Gastroesophageal sphincter (tissue), 4 donors: Measurements from ENCODE around the gene SHISA9. TPM values are rescaled to one million over a fixed set of nuclear protein-coding genes. Genes with fewer than 3 reads are reported as not detected.

Source experiments
- ATAC-seq: fragments of 150-250 bp; one replicate; pipeline ENCODE4 v1.9.1; 2016; ENCODE audit warnings: mild to moderate bottlenecking, moderate library complexity
- H3K27ac ChIP-seq, 4 donors: fragments of 200-600 bp; sonication (generic) in 3 of 4; 1 replicate in 3 of 4; 2 replicates in 1 of 4; pipeline ENCODE4 v1.5.1; 2016 to 2019
- H3K27me3 ChIP-seq: fragments of 200-600 bp; sonication (generic); one replicate; pipeline ENCODE4 v1.5.1; 2019
- H3K36me3 ChIP-seq, 2 donors: fragments of 200-600 bp; sonication (generic); one replicate each; pipeline ENCODE4 v1.5.1; 2019; ENCODE audit warnings: control low read depth in 1 of 2
- H3K4me1 ChIP-seq, 3 donors: fragments of 200-600 bp; sonication (generic); 1 replicate in 2 of 3; 2 replicates in 1 of 3; pipeline ENCODE4 v1.5.1; 2016 to 2019; ENCODE audit warnings: control low read depth in 2 of 3
- H3K4me3 ChIP-seq, 2 donors: fragments of 200-600 bp; sonication (generic); one replicate each; pipeline ENCODE4 v1.5.1; 2019; ENCODE audit warnings: mild to moderate bottlenecking in 1 of 2, moderate library complexity in 1 of 2
- H3K9me3 ChIP-seq, 3 donors: fragments of 200-600 bp; sonication (generic); one replicate each; pipeline ENCODE4 v1.5.1; 2017 to 2019; ENCODE audit warnings: control low read depth in 2 of 3
- EP300 ChIP-seq: sonication (generic); formaldehyde crosslinking; IDR thresholded peaks from one replicate; pipeline ENCODE4 v1.6.1; 2017; ENCODE audit warnings: antibody characterized with exemption, mild to moderate bottlenecking
- POLR2A ChIP-seq, 2 donors: fragments of 450-650 bp; IDR thresholded peaks; one replicate each; pipeline ENCODE4 v1.6.1; 2017; ENCODE audit warnings: antibody characterized with exemption in 2 of 2, mild to moderate bottlenecking in 2 of 2, moderate library complexity in 1 of 2
- POLR2AphosphoS5 ChIP-seq: sonication (generic); formaldehyde crosslinking; IDR thresholded peaks from one replicate; pipeline ENCODE4 v1.6.1; 2017; ENCODE audit warnings: antibody characterized with exemption
- WGBS, 2 donors: methylation state at CpG; one replicate each; pipeline ENCODE4 v1.1.5; 2018; ENCODE audit warnings: low coverage in 1 of 2; 5-methylcytosine and 5-hydroxymethylcytosine counted together
- total RNA-seq, 4 donors: library from RNA; depleted of rRNA; stranded (reverse); fragments of >200 nt; gene quantifications; one replicate each; pipeline ENCODE4 v1.1.0, GENCODE V29; 2016
- TF ChIP-seq, protein P1 (sequence below), 4 experiments: fragments of 200-600 bp in 2 of 4; fragments of 450-650 bp in 2 of 4; sonication (generic) in 1 of 4; IDR thresholded peaks; one replicate each; pipeline ENCODE4 v1.5.1; 2017 to 2019; ENCODE audit warnings: antibody characterized with exemption in 4 of 4, mild to moderate bottlenecking in 2 of 4, moderate library complexity in 2 of 4

The SHISA9 gene
- total RNA-seq, 4 donors from 2014 or later = 1.1 to 12.6 (median 4.9) TPM

DNA sequence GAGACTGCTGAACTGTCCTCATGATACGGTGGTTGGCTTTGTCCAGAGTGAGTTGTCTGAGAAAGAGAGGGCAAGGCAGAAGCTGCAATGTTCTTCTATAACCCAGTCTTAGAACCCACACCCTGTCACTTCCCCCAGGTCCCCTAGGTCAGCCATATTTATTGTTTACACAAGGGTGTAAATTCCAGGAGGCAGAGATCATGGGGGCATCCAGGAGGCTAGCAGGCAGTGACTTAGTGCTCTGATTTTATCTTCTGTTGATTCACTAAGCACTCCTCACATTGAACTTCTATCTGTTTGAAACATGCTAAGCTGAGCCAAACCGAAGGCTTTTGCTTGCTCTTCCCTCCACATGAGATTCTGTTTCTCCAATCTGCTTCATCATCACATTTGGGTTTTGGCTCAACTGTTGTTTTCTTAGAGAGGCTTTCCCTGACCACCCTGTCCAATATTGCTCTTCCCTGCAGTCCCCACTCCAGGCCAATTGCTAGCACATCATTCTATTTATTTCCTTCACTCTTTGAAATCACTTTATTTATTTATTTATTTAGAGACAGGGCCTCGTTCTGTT lies 34.3 kb upstream of the SHISA9 start:
- TF ChIP-seq, protein P1, sequence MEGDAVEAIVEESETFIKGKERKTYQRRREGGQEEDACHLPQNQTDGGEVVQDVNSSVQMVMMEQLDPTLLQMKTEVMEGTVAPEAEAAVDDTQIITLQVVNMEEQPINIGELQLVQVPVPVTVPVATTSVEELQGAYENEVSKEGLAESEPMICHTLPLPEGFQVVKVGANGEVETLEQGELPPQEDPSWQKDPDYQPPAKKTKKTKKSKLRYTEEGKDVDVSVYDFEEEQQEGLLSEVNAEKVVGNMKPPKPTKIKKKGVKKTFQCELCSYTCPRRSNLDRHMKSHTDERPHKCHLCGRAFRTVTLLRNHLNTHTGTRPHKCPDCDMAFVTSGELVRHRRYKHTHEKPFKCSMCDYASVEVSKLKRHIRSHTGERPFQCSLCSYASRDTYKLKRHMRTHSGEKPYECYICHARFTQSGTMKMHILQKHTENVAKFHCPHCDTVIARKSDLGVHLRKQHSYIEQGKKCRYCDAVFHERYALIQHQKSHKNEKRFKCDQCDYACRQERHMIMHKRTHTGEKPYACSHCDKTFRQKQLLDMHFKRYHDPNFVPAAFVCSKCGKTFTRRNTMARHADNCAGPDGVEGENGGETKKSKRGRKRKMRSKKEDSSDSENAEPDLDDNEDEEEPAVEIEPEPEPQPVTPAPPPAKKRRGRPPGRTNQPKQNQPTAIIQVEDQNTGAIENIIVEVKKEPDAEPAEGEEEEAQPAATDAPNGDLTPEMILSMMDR (IDR thresholded peaks at IDR 0.05) = no peak
- TF ChIP-seq POLR2A (IDR thresholded peaks at IDR 0.05) (no peak), EP300 (no peak), POLR2AphosphoS5 (no peak)
- ATAC-seq = no peak
- Histone ChIP-seq H3K27ac (no peak overlapping the region), H3K4me3 (no peak overlapping the region), H3K36me3 (no peaks in the 10 kb centered on the region), H3K9me3 (peaks cover 0 to 10% (median 0%) of the 10 kb centered on the region in 3 donors), H3K27me3 (peaks cover 21% of the 10 kb centered on the region), H3K4me1 (no peaks in the 10 kb centered on the region)
- 53% methylated on average over 2 of the region's 3 CpGs; no CpG with 5 or more reads in 1 of the 2 donors for WGBS, 2 donors

DNA sequence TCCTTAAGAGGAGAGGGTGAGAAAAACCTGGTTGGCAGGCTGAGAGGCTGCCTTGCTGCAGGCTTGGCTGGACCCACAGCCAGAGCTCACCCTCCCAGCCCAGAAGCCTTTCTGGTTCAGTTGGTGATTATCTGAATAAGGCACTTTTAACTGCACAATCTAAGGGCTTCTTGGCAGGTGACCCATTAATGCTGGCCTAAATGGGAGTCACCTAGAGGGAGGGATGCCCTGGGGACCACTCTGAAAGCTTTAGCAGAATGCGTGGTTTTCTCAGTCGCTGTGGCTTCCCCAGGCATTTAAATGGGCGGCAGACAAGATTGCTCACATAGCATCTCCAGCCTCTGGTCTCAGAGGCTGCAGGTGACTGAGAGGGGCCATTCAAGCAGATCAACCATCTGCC lies 33.2 kb upstream of the SHISA9 start:
- ATAC-seq = no peak
- Histone ChIP-seq H3K9me3 (peaks cover 0 to 10% (median 0%) of the 10 kb centered on the region in 3 donors), H3K27ac (no peak overlapping the region), H3K36me3 (no peaks in the 10 kb centered on the region), H3K4me3 (no peak overlapping the region), H3K4me1 (no peaks in the 10 kb centered on the region), H3K27me3 (peaks cover 10% of the 10 kb centered on the region)
- 76 to 81% methylated on average over 3 of the region's 3 CpGs for WGBS, 2 donors
- no peak for TF ChIP-seq POLR2AphosphoS5
- TF ChIP-seq, protein P1 (IDR thresholded peaks at IDR 0.05) = no peak
- TF ChIP-seq EP300 = no peak
- no peak for TF ChIP-seq POLR2A (IDR thresholded peaks at IDR 0.05)

DNA sequence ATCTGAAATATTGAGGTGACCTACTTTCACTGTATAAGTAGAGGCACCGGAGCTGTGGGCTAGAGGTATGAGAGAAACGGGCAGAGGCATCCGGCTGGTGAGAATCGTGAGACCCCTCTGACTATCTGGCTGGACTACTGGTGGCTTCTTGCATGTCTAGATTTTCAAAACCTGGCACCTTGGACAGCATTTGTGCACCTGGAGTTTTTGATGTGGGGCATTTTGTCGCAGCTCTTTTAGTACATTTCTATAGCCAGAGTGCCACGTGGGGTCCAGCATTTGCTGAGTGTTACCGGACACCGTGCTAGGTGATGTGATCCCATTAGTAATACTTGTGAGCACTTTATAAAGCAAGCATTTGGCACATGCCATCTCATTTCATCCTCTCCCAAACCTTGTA lies 32.6 kb upstream of the SHISA9 start:
- 81 to 82% methylated on average over 3 to 8 of the region's 8 CpGs for WGBS, 2 donors
- Histone ChIP-seq H3K4me3 (no peak overlapping the region), H3K27ac (no peak overlapping the region), H3K4me1 (no peaks in the 10 kb centered on the region), H3K36me3 (no peaks in the 10 kb centered on the region), H3K9me3 (peaks cover 0 to 10% (median 0%) of the 10 kb centered on the region in 3 donors), H3K27me3 (peaks cover 14% of the 10 kb centered on the region)
- TF ChIP-seq POLR2A (IDR thresholded peaks at IDR 0.05) = no peak
- TF ChIP-seq, protein P1 (IDR thresholded peaks at IDR 0.05) = no peak
- no peak for TF ChIP-seq POLR2AphosphoS5
- no peak for TF ChIP-seq EP300
- ATAC-seq = no peak

DNA sequence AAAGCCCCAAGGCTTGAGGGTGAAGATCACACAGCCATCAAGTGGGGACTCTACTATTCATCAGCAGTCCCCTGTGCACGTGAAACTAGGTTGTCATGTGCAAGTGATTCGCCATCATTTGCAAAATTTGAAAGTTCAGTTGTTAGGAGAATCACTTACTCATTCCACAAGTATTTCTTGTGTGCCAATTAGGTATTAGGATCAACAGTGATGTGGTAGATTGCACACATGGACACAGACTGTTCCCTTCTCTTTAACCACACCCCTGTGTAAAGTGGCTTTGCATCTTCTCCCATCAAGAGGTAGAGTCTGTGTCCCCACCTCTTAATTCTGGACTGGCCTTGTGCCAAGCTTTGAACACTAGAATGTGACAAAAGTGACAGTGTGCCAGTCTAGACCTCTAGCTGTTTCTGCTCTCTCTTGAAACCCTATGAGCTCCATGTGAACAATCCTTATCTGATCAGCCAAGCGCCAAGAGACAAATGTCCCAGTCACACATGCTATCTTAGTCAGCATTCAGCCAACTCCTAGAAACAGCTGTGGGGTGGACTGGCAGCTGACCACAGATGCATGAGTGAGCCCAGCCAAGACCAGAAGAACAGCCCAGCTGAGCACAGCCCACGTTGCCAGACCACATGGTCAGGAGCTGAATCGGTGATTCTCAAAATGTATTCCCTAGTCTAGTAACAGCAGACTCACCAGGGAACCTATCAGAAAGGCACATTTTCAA lies 31.5 kb upstream of the SHISA9 start:
- no peak for TF ChIP-seq POLR2A (IDR thresholded peaks at IDR 0.05)
- no peak for TF ChIP-seq EP300
- TF ChIP-seq, protein P1 (IDR thresholded peaks at IDR 0.05) = no peak
- TF ChIP-seq POLR2AphosphoS5 = no peak
- Histone ChIP-seq H3K27me3 (peaks cover 20% of the 10 kb centered on the region), H3K36me3 (no peaks in the 10 kb centered on the region), H3K4me3 (no peak overlapping the region), H3K4me1 (no peaks in the 10 kb centered on the region), H3K9me3 (peaks cover 0 to 10% (median 0%) of the 10 kb centered on the region in 3 donors), H3K27ac (no peak overlapping the region)
- WGBS, 2 donors = 74 to 89% methylated on average over 3 to 5 of the region's 5 CpGs
- ATAC-seq = no peak

DNA sequence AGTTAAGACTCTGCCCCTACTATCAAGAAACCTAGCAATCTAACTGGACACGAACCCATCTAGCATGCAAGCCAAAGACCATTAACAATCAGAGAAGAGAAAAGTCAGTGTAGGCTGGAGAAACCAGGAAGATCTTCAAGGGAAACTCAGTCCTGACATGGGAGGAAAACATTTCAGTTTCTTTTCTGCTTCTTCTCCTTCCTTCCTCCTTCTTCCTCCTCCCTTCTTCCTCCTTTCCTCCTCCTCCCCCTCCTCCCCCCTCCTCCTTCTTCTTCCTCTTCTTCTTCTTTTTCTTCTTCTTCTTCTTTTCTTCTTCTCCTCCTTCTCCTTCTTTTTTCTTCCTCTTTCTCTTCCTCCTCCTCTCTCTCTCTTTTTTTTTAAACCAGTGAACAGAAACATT lies 29.6 kb upstream of the SHISA9 start:
- TF ChIP-seq EP300 = no peak
- TF ChIP-seq, protein P1 (IDR thresholded peaks at IDR 0.05) = no peak
- no peak for TF ChIP-seq POLR2AphosphoS5
- no peak for TF ChIP-seq POLR2A (IDR thresholded peaks at IDR 0.05)
- Histone ChIP-seq H3K36me3 (no peaks in the 10 kb centered on the region), H3K4me1 (no peaks in the 10 kb centered on the region), H3K27me3 (peaks cover 31% of the 10 kb centered on the region), H3K4me3 (no peak overlapping the region), H3K9me3 (peaks cover 0 to 10% (median 0%) of the 10 kb centered on the region in 3 donors), H3K27ac (no peak overlapping the region)
- WGBS, 2 donors = 50% methylated on average over 1 of the region's 1 CpG
- ATAC-seq = no peak
